Activated effector memory CD4-positive, alpha-beta T cell treated with Interleukin-2 at 50 U/mL for 16 hours (primary cell): Measurements from ENCODE around the gene SLC17A7.
A peak's percentile ranks its signal among the peaks of the same experiment; 100 is the strongest.

Experiments used
- DNase-seq: peaks from one replicate; pipeline ENCODE4 v3.0.0-alpha.2; 2020

The SLC17A7 gene

DNA sequence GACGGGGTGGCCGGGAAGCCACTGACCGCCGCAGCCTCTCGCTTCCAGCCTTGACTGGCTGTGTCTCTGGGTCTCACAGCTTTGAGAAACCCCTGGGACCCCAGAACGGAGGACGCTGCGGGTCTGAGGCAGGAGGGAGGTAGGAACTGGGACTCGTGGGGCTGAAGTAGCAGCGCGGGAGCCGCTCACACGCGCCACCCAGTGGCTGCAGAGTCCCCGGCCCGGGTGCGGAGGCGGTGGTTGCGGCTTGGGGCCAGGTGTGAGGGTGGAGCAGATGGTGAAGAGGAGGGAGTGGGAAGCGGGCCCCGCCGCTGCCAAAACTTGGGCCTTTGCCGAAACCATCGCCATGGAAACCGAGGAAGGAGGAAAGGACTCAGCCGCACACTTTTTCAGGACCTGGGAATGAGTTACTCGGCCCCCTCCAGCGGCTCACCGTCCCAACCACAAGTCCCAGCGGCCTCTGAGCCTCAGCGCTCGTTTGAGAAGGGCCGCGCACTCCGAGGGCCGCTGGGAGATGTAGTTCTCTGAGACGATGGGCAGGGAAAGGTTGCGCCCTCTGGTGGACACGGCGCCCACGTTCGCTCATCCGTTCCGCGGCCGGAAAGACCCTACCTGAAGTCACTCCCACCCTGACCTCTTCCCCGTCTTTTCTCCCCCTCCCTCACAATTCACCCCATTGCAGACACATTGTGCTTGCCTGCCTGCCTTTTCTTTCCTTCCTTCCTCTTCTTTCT, 2.2 kb upstream of the SLC17A7 start:
- peak; percentile 87 for DNase-seq

DNA sequence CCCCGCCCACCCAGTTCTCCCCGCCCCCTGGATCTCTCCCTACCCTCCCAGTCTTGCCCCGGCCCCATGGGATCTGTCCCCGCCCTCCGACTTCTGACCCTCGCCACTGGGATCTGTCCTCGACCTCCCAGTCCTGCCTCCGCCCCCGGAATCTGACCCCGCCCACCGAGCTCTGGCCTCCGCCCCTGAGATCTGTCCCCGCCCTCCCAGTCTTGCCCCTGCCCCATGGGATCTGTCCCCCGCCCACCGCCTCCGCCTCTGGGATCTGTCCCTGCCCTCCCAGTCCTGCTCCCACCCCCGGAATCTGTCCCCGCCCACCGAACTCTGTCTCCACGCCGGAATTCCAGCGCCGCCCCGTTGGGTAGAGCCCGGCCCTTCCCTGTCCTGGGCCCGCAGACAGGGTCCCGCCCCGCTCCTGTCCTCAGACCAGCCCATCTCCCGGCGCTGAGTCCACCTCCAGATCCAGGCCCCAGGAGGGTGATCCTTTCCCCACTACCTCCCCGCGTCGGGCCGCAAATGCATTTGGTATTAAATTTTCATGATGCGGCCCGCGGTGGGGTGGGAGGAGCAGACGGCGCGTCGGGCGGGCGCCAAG, 1.5 kb upstream of the SLC17A7 start:
- DNase-seq, result peak; percentile 23

DNA sequence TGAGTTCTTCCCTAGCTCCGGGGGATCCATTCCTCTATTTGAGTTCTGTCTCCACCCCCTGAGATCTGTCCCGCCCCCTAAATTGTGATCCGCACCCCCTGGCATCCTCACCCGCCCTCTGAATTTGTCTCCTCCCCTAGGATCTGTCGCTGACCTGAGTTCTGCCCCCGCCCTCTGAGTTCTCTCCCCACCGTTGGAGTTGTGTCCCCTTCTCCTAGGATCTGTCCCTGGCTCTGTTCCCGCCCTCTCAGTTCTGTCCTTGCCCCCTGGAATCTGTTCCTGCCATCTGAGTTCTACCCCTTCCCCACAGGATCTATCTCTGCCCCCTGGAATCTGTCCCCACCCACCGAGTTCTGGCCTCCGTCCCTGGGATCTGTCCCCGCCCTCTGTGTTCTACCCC, 1.0 kb upstream of the SLC17A7 start:
- DNase-seq, result no peak

DNA sequence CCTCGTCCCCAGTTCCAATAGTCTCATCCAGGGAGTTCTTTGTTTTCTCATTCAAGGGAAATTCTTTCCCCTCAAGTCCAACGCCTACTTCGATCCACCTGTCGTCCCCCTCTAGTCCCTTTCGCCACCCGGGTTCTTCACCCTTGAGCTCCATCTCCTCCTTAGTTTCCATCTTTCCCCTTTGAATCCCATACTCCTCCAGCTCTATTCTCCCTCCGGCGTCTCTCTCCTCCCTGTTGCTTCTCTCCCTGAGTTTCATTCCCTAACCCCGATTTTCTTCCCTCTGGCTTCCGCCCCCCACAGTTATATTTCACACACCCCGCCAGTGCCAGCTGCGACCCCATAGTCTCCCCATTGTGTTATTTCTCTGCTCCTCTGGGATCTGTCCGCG, 628 bp upstream of the SLC17A7 start:
- DNase-seq, result no peak

DNA sequence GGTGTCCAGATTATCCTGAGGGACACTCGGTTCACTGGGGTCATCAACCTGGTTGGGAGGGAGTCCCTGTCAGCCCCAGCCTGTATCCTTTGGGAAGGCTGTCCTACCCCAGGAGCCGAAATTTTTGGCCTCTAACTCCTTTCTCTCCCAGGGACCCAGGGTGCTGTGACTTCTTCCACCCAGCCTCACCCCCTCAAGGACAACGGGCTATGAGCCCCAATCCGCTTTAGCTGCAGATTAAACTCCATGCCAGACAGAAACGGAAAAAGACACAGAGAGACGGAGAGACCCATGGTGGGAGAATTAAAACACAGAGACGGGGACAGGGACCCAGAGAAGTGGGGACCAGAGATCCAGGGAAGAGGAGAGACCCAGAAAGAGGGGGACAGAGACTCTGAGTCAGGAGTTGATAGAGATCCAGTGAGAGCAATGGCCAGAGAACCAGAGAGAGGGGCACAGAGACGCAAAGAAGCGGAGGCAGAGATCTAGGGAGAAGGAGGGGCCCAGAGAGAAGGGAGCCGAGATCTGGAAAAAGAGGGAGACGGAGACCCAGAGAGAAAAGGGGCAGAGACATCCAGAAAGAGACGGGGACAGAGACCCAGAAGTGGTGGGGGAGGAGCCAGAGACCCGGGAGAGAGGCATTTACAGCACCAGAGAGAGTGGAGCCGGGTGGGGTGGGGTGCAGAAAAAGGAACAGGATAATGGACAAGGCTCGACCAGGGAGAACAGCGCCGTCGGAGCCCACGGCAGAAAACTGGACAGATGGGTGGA, 703 bp downstream of the SLC17A7 start:
- DNase-seq, result no peak

DNA sequence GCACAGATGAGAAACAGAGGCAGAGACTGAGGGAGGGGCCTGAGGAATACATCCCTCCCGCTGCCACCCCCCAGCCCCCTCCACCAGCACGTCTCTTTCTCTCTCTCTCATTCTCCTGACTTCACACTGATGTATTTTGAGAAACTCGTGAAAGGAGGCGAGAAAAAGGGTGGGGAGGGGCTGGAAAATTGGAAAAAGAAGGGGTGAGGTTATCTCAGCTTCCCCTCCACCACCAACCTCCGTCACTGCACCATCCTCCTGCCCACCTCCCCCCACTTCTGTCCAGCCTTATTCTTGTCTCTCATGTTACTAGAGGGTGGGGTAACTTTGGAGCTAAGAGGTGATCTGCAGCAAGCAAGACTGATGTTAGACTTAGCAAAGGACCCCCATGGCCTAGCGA, 1.5 kb downstream of the SLC17A7 start:
- no peak for DNase-seq

DNA sequence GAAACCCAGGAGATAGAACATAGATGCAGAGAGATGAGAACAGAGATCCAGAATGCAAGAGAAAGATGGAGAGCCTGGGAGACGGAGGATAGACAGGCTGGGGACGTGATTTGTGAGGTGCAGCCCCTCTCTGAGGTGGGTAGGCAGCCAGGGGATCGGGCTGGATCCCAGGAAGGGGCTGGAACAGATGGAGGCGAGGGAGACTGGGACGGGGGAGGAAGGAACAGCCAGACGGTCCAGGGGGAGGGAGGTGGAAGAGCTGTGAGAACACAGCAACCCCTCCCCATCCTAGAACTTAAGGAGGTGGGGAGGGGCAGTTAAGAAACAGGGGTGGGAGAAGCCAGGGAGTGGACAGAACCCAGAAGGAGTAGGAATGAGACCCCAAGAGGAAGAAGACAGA, 3.1 kb downstream of the SLC17A7 start:
- no peak for DNase-seq

DNA sequence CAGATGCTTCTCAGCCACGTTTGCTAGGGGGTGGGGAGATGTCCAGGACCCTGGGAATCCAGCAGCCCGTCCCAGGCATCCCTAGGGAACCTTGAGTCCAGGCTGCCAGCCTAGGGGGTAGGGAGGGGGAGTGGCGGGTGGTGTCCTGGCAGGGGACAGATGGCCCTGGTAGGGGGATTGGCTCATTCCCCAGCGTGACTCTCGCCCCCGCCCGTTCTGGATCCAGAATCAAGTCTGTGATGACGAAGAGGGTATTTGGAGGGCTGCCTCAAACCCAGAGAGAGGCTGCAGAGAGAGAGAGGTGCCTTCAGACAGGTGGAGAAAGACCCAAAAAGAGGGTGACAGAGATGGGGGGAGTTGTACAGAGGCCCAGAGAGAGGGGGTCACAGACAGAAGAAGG, 4.1 kb downstream of the SLC17A7 start:
- no peak for DNase-seq

DNA sequence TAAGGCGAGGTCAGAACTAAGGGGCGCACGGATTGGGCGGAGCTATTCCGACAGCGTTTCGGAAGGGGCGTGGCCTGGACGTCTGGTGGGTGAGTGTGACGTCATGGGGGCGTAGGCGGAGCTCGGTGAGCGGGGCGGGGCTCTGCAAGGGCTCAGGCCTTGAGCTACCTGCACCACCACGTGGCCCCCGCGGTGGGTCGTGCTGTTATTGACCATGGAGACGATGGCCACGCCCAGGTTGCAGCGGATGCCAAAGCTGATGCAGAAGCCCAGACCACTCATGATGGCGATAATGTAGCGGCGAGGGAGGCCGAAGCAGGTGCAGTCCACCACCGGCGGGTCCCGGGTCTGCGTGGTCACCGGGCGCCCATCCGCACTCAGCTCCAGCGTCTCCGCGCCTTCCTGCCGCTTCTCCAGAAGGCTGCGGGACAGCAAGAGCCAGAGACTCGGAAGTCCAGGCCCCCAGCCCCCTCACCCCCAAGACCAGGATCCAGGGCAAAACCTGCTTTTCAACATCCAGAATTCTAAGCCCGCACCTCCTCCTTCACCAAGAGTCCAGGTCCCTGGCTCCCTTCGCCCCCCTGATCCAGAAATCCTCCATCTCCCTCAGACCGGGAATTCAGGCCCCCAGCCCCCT, 4.8 kb downstream of the SLC17A7 start:
- DNase-seq, result no peak

DNA sequence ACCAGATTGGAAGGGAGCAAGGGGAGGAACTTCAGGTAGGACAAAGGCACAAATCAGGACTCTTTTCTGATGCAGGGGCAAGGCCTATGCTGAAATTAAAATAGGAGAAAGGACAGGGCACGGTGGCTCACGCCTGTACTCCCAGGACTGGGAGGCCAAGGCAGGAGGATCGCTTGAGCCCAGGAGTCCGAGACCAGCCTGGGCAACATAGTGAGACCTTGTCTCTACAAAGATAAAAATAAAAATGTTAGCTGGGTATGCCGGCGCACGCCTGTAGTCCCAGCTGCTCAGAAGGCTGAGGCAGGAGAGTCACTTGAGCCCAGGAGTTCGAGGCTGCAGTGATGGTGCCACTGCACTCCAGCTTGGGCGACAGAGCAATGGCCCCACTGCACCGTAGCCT, 5.7 kb downstream of the SLC17A7 start:
- DNase-seq, result no peak

DNA sequence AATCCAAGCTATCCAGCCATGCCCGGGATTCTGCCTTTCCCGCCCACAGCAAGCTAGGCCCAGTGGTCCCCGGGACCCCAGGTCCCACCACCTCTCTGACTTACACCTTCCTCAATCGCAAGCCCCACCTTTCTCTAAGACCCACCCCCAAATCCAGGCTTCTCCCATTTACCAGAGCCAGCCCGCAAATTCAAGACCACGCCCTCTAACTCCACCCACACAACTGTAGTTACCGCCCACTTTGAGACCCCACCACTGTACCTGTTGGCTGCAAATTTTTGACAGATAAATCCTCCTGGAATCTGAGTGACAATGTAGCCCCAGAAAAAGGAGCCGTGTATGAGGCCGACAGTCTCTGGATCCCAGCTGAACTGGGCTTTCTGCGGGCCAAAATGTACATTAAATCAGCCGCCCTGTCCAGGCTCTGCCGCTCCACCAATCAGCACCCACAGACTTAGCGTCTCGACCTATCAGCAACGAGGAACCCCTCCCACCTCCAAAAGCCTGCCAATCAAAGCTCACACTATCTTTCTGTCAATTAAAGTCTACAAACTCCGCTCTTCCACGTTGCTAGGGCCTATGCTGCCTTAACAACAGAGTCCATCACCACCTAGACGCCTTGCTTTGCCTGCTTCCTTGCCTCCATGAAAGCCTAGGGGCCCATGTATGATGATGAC, 6.3 kb downstream of the SLC17A7 start:
- no peak for DNase-seq

DNA sequence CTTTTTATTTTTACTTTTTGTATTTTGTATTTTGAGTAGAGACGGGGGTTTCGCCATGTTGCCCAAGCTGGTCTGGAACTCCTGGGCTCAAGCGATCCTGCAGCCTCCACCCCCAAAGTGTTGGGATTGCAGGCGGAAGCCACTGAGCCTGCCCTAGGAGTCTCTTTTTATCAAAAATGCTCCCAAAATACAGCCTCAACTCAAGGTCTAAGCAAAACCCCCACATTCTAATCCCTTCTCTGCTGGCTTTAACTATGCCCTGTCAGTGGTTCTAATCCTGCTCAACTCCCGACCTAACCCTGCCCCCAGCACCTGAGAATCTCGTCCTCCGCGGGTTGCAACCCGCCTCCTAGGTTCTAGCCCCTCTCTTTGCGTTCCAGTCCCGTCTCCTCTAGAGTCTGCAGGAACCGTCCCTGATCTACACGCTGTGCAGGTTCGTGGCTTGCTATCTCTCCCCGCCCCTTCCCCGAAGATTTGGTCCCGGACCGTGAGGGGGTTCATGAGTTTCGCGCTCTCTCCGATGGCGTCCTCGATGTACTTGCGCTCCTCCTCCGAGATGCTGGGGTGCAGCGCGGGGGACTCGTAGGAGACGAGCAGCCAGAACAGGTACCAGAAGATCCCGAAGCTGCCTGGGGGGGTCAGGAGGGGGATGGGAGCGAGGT, 8.0 kb downstream of the SLC17A7 start:
- no peak for DNase-seq

DNA sequence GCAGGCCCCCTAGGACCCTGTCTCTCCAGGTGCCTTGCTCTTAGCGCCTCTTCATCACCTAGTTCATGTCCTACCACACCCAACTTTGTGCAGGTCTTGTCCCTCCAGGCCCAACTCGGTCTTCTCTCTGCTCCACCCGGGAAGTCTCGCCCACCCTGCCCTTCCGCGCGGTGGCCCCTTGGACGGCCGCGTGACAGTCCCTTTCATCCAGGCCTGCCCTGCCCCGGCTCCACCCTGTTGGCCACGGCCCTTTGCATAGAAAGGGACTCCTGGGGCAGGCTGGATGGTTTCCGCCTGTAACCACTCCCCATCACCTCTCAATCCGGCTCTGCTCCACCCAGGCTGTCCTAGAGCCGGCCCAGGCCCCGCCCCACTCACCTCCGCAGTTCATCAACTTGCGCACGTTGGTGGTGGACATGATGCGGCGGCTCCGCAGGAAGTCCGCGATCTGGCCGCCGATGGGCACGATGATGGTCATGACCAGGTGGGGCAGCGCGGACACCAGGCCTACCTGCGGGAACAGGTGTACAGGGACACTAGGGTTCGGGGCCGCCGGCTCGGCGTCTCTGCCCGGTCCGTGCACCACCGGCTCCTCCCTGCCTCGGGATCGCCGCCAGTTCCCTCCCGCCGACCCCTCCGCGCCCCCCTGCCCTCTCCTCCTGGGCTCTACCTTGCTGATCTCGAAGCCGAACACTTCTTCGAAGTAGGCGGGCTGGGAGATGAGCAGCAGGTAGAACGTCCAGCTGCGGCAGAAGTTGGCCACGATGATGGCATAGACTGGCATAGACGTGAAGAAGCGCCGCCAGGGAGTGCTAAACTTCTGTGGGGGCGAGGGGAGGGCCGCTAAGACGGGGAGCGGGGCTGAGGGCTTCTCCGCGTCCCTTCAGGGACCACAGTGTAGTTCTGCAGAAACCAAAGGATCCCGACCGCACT, 8.9 kb downstream of the SLC17A7 start:
- DNase-seq, result no peak

DNA sequence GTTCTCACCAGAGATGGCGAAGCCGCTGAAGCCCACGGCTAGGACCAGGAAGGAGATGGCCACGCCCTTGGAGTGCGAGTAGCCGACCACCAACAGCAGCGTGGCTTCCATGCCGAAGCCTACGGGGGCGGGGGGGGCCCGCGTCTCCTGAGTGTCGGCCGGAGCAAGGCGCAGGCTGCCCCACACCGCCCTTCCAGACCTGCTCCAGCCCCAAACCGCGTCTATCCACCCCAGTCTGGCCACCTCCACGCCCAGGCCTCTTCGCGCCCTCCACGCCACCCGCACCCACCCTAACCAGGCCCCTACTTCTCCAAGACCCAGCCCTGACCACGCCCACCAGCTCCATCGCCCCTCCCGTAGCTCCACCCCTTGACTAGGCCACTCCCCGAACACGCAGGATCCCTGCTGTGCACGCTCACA, 10.0 kb downstream of the SLC17A7 start:
- DNase-seq, result no peak

DNA sequence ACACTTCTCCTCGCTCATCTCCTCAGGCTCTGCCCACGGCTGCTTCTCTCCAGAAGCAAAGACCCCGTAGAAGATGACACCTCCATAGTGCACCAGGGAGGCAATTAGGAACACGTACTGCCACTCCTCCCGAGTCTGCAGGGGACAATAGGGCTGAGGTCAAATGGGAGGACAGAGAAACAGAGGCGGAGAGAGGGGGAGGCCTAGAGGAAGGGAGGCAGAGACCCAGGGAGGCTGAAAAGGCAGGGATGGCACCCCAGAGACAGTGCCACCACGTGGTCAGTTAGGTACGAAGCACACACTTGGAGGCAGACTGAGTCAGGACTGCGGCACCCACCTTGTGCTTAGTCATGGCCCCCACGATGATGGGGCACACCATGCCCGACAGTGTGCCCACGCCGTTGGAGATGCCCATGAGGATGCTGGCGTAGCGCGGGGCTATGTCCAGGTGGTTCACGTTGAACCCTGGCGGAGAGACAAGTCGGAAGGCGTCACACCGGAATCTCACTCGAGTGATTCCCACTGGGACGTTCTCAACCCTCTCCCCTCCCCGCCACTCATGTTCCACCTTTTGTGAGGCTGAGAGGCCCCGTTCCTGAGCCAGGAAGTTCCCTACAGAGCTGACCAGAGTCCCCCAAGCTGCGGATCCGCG, 10.5 kb downstream of the SLC17A7 start:
- DNase-seq, result no peak

DNA sequence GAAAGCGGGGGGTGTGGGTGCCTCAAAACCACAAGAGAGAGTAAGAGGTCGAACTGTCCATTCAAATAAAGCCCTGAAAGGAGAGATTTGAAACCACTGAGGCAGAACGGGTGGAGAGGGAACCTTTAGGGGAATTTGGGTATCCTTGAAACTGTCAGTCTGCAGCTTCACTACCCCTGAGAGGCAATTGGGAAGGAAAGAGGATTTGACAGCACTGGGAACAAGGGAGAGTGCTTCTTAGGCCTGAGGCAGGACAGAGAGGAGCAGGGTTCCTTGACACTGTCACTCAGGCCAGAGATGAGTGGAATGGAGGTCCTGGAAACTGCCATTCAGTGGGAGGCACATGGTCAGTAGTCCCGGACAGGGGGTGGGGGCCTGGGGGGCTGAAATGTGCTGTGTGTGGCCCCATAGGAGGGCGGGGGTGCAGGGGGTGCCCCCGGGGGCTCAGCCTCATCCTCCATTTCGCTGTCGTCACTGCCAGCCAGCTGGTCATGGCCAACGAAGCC, 11.1 kb downstream of the SLC17A7 start:
- no peak for DNase-seq

DNA sequence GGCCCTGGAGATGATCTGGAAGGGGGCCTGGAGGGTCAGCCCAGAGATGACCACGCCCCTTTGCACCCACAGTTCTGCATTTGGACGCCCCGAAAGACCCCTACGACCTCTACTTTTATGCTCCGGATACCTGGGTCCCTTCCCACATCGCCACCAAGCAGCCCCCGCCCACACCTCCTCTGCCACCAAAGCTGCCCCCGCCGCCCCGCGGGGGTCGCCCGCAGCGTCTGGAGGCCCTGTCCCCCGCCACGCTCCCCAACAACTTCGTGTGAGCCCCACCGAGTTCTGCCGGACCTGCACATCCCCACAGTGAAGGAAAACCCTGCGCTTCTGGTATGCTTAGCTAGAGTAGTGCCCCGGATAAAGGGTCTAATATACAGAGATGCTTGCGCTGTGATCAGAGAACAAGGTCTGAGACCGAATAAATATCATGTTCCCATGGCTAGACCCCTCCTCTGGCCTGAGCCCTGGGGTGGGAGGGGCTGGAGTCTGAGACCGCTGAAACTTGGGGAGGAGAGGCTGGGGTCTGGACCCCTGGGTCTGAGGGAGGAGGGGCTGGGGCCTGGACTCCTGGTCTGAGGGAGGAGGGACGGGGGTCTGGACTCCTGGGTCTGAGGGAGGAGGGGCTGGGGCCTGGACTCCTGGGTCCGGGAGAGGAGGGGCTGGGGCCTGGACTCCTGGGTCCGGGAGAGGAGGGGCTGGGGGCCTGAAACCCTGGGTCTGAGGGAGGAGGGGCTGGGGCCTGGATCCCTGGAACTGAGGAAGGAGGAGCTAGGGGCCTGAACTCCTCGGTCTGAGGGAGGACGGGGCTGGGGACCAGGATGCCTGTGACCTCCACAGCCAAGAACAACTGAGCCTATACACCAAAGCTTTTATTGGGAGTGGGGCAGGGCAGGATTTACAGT, 12.5 kb downstream of the SLC17A7 start:
- DNase-seq, result no peak

DNA sequence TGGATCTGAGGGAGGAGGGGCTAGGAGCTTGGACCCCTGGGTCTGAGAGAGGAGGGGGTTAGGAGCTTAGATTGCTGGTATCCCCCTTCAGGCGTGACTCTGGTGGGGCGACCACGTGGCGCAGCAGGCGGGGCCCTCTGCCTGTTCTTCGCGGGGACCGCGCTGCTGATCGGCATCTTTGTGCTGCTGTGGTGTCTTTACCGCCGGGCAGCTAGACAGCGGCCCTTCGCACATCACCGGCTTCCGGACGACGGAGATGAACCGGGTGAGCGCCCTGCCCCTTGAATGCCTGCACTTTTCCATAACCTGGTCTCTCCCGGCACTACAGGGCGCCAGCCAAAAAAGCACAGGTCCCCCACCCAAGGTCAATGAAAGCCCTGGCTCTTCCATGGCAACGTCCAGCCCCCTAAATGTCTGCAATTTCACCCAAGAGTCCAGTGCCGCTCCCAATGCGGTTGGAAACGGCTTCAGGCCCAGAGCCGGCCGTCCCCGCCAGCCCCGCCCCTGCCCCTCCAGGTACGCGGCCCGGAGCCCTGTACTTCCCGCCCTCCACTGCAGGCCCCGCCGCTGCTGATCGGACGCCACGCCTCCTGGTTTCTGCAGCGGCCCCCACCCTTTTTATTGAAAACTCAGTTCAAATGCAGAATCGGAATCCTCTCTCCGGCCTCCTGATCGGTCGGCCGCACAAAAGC, 13.3 kb downstream of the SLC17A7 start:
- DNase-seq, result no peak

DNA sequence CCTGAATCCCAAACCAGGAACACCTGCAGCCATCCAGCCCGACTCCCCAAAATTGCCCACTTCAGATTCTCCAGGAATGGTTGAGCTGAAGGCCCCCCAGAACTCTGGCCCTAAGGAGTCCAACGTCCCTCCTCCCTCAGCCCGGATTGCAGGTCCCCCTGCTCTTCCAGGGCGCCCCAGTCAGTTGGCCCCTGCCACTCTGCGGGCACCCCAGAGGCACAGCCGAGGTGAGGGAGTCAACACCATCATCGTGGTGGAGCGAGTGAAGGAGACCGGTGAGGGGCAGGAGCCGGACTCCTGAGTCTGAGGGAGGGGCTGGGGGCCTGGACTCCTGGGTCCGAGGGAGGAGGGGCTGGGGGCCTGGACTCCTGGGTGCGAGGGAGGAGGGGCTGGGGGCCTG, 14.0 kb downstream of the SLC17A7 start:
- DNase-seq, result no peak
